Neural cell (in vitro differentiated cells): Measurements from ENCODE around the gene BNC2.

Source experiments
- CTCF ChIP-seq: fragments of 450-650 bp; IDR thresholded peaks from 2 replicates; pipeline ENCODE4 v1.5.1; 2014; ENCODE audit warnings: antibody characterized with exemption, mild to moderate bottlenecking, moderate library complexity; ENCODE audit not compliant: poor library complexity, severe bottlenecking
- EP300 ChIP-seq: fragments of 450-650 bp; conservative IDR thresholded peaks from 2 replicates; pipeline ENCODE4 v1.6.1; 2014; ENCODE audit warnings: antibody characterized with exemption, mild to moderate bottlenecking, moderate library complexity; ENCODE audit not compliant: poor library complexity, severe bottlenecking
- EZH2 ChIP-seq: fragments of 200-600, 300-800 bp; shearing (Covaris generic), sonication (generic); IDR thresholded peaks from 2 replicates; pipeline ENCODE4 v1.6.1; 2014; ENCODE audit warnings: antibody characterized with exemption, low read length, borderline replicate concordance, mild to moderate bottlenecking; ENCODE audit not compliant: insufficient read depth, poor library complexity, severe bottlenecking
- POLR2AphosphoS5 ChIP-seq: IDR thresholded peaks from 2 replicates; pipeline ENCODE4 v1.6.1; 2012
- RAD21 ChIP-seq: fragments of 450-650 bp; conservative IDR thresholded peaks from 2 replicates; pipeline ENCODE4 v1.6.1; 2014; ENCODE audit warnings: antibody characterized with exemption, mild to moderate bottlenecking, moderate library complexity
- TAF1 ChIP-seq: IDR thresholded peaks from 2 replicates; pipeline ENCODE4 v1.6.1; 2012; ENCODE audit warnings: low read depth

DNA sequence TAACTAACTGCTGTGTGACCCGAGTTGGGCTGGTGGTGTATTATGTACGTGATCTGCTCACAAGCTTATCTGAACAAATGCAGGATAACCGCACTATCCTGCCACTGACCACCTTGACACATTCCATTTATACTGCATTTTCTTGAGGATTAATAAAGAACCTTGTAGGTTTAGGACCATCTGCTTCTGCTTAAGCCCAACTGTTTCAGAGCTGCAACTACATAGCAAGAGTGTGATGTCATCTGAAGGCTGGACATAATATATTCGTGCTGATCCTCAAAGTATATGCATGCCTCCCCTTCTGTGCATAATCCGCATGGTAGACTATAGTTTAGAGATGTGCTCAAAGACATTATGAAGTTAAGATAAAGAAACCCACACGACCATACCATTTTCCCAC lies 435.9 kb downstream of the BNC2 start:
- TF ChIP-seq CTCF (no peak), EP300 (no peak), RAD21 (no peak), TAF1 (no peak), POLR2AphosphoS5 (no peak), EZH2 (no peak)
